GM10266 (cell line): Measurements from ENCODE around the gene SLC66A2.

ENCODE experiments used
- DNase-seq: peaks from one replicate; pipeline ENCODE4 v3.0.0; 2012; ENCODE audit errors: extremely low spot score
- CTCF ChIP-seq: IDR thresholded peaks from 2 replicates; pipeline ENCODE4 v1.5.1; 2012; ENCODE audit warnings: mild to moderate bottlenecking, low read depth; ENCODE audit not compliant: control insufficient read depth, insufficient read depth; ENCODE audit errors: missing control alignments

Gene SLC66A2

GRCh38 chr18:79864006-79864725 is 87.3 kb downstream of the SLC66A2 start:
- no peak for DNase-seq
- no peak for TF ChIP-seq CTCF

GRCh38 chr18:79863161-79864005 is 88.1 kb downstream of the SLC66A2 start:
- DNase-seq, result no peak
- TF ChIP-seq CTCF, result no peak

GRCh38 chr18:79862562-79862961 is 88.9 kb downstream of the SLC66A2 start:
- TF ChIP-seq CTCF, result no peak
- no peak for DNase-seq

- TF ChIP-seq CTCF, result no peak
- no peak for DNase-seq
Measured at GRCh38 chr18:79861687-79862086, 89.8 kb downstream of the SLC66A2 start.

- no peak for TF ChIP-seq CTCF
- DNase-seq, result no peak
Measured at GRCh38 chr18:79859314-79859713, 92.1 kb downstream of the SLC66A2 start.

- no peak for TF ChIP-seq CTCF
- no peak for DNase-seq
Measured at GRCh38 chr18:79857082-79857671, 94.3 kb downstream of the SLC66A2 start.
